Activated T-helper 1 cell treated with anti-CD3 and anti-CD28 coated beads, Interleukin-2, amount 50 U/mL, for 16 hours (primary cell): Measurements from ENCODE around the gene PDE4A.
"Not testable (repeated sequence)": the region's sequence is repeated elsewhere in the genome, so short reads cannot be mapped to it uniquely, and the experiment has no call there.

ENCODE experiments used
- DNase-seq, 2 donors: peaks; one replicate each; pipeline ENCODE4 v3.0.0-alpha.2; 2020; ENCODE audit warnings: low read depth in 1 of 2, low spot score in 1 of 2

The PDE4A gene

DNA sequence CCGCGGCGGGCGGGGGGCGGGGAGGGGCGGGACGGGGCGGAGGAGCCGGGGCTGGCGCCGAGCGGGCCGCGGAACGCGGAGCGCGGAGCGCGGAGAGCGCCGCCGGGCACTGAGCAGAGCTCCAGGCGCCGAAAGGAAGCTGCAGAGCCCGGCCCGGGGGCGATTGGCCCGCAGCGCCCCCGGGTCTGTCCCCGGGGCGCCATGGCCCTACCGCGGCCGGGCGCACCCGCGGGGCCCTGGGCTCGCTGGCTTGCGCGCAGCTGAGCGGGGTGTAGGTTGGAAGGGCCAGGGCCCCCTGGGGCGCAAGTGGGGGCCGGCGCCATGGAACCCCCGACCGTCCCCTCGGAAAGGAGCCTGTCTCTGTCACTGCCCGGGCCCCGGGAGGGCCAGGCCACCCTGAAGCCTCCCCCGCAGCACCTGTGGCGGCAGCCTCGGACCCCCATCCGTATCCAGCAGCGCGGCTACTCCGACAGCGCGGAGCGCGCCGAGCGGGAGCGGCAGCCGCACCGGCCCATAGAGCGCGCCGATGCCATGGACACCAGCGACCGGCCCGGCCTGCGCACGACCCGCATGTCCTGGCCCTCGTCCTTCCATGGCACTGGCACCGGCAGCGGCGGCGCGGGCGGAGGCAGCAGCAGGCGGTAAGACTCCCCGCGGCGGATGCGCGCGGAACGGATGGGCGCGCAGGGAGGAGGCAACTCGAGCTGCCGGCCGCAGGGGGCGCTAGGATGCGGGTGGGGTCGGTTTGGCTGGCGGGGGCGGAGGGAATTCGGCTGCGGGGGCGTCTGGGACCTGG, at the start of gene PDE4A:
PDE4A (plus strand) TSS at position 95 of the 796 bp plus-strand sequence; CDS start at position 322, 227 bp downstream.
- no peak for DNase-seq

DNA sequence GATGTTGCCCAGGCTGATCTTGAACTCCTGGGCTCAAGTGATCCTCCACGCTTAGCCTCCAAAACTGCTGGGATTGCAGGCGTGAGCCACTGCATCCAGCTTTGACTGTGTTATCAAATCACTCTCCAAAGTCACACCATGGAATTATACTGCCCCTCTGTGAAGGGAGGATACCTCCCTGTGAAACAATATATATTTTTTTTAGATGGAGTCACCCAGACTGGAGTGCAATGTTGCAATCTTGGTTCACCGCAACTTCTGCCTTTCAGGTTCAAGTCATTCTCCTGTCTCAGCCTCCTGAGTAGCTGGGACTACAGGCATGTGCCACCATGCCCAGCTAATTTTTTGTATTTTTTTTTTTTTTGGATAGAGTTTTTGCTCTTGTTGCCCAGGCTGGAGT, 47.6 kb upstream of the PDE4A start:
- DNase-seq, result no peak

DNA sequence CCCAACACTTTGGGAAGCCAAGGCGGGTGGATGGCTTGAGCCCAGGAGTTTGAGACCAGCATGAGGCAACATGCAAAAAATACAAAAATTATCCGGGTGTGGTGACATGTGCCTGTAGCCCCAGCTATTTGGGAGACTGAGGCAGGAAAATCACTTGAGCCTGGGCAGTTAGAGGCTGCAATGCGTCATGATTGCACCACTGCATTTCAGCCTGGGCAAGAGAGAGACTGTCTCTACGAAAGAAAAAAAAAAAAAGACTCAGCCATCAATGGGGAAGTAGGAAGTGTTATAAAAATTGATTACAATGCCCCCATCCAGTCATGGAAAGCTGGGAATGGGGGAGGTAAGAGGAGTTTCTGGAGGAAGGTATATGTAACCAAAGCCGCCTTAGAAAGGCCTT, 45.4 kb upstream of the PDE4A start:
- no peak for DNase-seq

DNA sequence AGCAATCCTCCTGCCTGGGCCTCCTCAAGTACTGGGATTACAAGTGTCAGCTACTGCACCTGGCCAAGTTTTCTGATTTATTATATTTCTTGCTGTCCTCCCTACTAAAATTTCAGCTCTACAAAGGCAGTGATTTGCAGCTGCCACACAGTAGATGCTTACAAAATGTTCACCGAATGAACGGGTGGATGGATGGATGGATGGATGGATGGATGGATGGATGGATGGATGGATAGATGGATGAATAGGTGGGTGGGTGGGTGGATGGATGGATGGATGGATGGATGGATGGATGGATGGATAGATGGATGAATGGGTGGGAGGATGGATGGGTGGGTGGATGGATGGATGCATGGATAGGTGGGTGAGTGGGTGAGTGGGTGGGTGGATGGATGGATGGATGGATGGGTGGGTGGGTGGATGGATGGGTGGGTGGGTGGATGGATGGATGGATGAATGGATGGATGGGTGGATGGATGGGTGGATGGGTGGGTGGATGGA, 43.1 kb upstream of the PDE4A start:
- DNase-seq, result not testable (repeated sequence)

DNA sequence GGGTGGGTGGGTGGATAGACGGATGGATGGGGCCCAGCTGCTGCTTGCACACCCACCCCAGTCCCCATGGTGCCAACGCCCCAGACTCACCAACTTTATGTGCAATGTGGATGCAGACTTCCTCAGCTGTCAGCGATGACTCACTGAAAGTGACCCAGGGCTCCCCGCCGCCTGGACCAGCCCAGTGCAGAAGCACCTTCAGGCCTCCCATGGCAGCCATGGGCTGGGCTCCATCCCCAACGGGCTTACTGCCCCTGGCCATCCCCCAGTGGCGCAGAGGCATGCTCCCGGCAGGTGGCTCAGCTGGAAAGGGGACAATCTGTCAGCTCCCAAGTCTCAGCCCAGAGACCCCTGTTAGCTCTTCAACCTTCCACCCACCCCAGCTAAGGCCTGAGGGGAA, 42.2 kb upstream of the PDE4A start:
- DNase-seq, result no peak

DNA sequence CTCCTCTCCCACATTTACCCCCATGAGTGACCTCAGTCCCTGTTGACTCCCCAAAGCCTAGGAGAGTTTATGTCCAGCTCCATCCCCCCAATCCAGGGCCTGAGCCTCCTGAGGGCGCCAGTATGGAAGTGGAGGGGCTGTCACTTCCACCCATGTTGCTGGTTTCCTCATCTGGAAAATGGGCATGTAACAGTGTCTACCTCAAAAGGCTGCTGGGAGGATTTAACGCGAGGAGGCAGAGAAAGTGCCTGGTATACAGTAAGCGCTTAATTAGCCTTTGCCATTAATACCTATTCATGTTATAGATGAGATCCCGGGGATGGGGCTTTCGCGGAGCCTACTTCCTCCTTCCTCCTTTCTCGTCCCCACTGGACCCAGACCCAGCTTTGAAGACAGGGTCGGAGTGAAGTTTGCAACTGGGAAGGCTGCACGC, 40.4 kb upstream of the PDE4A start:
- DNase-seq, result no peak

DNA sequence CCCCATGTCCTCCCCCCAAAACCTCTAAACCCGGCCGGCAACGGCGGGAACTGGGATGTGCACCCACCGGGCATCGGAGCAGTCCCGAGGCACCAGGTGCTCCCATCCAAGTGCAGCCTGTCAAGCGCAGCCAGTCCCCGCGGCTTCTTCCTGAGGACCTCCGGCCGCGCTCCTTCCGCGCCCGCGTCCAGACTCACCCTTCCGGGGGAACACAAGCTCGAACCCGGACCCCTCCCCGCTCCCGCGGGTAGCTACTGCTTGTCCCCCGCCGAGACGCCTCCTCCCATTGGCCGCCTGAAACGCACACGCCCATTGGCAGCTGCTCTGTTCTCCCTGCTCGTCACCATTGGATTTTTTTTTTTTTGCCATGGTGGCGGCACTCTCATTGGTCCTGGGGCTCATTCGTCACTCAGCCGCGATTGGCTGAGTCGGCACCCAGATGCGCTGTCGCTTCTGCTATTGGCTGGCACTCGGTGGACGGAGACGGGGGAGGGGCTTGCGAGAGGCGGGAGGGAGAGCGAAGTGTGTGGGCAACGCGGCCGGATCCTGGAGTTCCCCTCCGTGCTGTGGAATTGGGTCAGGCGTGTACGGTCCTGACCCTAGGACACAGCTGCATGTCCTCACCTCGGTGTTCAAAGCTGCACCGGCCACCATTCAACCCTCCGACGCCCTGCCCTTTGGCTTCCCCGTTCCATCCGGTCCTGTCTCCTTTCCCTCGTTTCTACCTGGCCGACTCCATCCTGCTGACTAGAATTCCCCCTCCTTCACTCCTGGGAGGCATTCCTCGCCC, 39.8 kb upstream of the PDE4A start, which contains the start of gene TYK2:
TYK2 (minus strand) TSS at position 260 of the 790 bp plus-strand sequence. CDS start 2,166 bp downstream, outside the sequence.
- peak; percentile 86 to 91 for DNase-seq

DNA sequence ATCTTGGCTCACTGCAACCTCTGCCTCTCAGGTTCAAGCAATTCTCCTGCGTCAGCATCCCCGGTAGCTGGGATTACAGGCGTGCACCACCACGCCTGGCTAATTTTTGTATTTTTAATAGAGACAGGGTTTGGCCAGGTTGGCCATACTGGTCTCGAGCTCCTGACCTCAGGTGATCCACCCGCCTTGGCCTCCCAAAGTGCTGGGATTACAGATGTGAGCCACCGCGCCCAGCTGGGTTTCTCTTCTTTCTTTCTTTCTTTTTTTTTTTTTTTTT, 37.2 kb upstream of the PDE4A start:
- DNase-seq, result not testable (repeated sequence)

DNA sequence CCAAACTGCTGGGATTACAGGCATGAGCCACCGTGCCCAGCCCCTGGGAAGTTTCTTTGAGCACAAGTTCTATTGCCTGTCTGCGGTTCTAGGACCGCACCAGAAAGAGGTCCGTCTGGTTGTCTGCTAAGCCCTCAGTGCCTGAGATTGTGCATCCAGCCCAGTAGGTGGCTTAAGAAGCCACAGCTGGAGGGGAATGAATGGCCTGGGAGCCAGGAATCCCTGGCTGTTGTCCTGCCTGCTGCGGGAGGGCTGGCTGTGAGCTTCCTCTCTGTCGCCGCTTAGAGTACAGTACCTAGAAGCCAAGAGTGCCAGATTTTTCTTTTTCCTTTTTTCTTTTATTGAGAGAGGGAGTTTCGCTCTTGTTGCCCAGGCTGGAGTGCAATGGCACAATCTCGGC, 35.8 kb upstream of the PDE4A start:
- DNase-seq, result no peak

DNA sequence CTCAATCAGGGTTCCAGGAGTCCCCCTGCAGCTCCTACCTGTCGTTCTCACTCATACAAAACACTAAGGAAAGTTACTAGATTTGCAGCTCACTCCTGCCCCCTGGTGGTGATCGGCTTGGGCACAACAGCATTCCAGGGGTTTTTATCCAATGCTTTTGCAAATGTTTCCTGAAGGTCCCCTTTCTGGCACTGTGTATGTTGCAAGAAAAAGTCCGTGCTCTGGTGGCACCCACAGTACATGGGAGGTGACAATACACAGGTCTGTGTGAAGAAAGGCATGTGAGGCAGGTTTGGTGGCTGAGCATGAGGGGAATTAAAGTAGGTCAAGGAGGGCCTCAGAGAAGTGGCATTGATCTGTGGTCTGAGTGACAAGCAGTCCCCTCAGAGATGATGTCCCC, 31.4 kb upstream of the PDE4A start:
- DNase-seq, result peak; percentile 71 to 80

DNA sequence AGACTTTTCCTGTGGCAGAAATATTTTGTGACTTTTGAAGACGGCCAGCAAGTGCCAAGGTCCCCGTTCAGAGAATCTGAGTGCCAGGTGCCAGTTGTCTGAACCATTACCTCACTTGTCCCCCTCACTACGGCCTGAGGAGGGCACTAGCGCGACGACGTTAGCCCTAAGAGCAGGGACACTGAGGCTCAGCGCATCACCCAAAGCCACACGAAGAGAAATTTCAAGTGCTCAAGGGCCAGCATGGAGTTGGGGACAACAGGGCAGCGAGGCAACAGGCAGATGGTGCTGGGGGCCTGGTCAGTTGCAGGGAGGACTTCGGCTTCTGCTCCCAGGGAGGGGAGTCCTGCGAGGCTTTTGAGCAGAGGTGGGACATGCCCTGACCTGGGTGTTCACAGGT, 30.5 kb upstream of the PDE4A start:
- DNase-seq, result no peak

DNA sequence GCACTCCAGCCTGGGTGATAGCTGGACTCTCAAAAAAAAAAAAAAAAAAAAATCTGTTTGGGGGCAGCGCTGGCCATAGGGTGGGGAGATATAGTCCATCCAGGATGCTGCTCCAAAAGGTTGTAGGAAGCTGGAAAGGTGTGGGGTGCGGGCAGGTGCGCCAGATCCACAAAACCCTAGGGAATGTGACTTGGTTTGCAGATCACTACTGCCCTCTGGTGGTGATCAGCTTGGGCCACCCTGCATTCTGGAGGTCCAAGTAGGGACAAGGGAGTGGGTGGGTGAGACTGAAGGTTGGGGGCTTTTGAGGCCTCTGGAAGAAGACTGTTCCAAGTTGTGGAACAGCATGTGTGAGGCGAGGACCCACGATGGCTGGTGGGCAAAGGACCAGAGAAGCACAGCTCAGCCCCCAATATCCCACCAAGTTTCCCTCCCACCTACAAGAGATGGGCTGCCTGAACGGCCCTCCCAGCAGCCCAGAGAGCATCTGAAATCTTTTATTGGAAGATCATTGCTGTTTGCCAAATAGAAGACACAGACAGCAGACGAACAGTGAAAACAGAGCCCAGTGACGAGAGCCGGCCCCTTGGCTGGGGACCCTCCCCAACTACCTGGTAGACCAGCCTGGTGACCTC, 29.6 kb upstream of the PDE4A start:
- peak; percentile 35 to 41 for DNase-seq

DNA sequence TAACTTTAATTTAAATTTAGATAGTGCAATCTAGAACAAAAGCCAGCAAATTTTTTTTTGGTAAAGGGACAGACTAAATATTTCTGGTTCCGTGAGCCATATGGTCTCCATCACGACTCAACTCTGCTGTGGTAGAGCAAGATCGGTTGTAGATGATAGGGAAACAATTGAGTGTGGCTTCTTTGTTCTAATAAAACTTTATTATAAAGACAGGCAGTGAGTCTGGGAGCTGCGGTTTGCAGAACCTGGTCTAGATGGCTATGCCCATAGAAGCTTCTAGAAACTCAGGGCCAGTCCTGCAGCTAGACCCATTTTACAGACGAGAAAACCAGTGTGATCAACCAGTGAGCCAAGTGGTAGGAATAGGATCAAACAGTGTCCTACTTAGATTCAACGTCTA, 28.2 kb upstream of the PDE4A start:
- no peak for DNase-seq

DNA sequence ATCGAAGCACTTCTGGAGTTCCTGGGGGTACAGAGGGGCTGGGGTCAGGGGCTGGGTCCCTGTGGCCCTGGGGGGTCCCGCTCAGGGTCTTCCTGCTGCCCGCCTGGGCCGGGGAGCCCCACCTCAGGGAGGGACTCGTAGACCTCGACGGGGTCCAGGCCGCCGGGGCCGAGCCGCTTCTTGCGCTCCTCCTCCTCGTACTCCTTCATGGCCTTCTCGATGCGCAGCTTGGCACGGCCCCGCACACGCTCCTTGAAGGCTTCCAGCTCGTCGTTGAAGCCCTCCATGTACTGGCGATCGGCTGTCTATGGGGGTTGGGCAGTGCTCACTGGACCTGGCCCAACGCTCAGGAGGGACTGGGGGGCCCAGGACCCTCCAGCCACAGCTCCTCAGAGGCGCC, 27.2 kb upstream of the PDE4A start:
- DNase-seq, result no peak

DNA sequence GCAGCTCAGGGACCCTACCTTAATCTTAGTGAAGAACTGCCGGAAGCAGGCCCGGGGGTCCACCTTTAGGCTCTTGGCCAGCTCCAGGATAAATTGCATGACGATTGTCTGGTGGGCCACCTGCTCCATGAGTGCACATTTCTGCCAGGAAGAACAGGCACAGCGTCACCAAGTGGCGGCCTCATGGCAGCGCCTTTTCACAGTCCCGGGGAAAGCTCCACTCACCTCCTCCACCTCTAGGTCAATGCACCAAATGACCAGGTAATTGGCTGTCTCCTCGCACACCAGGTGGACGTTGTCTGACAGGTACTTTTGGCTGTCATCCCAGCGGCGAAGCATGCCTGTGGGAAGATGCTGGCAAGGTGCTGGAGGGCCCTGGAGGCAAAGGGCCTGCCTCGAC, 25.3 kb upstream of the PDE4A start:
- no peak for DNase-seq

DNA sequence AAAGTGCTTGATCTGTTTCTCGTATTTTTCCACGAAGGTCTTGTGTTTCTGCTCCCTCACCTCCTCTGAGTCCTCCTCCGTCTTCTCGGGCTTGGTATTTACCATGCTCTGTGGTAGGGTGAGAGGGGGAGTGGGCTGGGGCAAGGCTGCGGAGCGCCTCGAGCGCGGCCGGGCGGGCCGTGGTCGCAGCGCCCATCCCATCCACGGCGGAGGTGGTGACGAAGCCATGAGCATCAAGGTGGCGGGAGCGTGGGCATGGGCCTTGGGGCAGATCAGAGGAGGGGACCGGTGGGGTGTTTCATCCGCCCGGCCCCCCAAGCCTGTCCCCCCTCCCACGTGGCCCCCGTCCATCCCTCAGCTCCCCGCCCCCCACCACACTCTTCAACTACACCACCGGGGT, 24.9 kb upstream of the PDE4A start:
- DNase-seq, result no peak

DNA sequence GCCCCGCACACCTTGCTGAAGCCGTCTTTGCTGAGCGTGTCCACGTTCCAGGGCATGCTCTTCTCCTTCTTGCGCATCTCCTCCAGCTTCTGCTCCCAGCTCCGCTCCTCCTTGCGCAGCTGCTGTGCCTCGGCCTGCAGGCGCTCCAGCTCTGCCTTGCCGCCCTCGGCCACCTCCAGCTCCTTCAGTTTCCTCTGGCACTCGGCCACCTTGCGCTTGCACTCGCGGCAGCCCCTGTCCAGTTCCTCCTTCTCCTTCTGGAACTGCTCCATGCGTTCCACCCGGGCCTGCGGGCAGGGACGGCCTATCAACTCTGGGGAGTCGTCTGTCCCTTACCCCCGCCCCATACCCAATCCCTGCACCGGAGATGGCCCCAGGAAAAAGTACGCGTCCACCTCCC, 24.4 kb upstream of the PDE4A start:
- DNase-seq, result no peak

DNA sequence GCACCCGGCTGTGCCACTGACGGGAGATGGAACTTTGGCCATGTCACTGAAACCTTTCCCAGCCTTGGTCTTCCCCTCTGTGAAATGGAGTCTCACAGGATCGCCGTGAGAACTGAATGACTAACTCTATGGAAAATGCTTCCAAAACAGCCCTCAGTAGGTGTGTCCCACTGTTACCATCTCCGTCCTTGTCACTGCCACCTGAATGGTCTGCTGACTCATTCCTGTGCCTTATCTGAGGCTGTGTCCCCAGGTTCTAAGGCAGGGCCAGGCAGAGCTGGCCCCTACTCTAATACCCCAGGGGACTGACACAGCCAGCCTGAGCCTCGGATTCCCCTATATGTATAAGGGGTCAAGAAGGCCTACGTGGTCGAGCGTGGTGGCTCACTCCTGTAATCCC, 21.5 kb upstream of the PDE4A start:
- no peak for DNase-seq

DNA sequence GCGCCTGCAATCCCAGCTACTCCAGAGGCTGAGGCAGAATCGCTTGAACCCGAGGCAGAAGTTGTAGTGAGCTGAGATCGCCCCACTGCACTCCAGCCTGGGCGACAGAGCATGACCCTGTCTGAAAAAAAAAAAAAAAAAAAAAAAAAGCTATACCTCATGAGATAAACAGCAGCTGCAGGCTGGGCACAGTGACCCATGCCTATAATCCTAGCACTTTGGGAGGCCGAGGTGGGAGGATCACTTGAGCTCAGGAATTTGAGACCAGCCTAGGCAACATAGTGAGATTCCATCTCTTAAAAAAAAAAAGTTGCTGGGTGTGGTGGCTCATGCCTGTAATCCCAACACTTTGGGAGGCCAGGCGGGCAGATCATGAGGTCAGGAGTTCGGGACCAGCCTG, 21.0 kb upstream of the PDE4A start:
- DNase-seq, result not testable (repeated sequence)

DNA sequence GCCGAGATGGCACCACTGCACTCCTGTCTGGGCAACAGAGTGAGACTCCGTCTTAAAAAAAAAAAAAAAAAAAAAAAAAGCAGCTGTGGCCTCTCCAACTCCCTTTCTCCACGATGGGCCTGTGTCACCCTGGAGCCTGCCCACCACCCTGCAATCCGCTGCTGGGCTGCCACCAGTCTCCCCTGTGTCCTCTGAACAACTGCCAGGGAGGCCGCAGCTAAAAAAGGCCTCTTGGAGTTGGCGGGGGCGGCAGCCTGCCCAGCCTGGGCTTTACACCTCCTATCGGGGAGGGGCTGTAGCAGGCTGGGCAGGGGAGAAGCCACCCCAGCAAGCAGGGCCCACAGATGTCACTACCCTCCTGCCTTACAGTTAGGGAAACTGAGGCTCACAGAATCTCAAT, 20.5 kb upstream of the PDE4A start:
- DNase-seq, result no peak

DNA sequence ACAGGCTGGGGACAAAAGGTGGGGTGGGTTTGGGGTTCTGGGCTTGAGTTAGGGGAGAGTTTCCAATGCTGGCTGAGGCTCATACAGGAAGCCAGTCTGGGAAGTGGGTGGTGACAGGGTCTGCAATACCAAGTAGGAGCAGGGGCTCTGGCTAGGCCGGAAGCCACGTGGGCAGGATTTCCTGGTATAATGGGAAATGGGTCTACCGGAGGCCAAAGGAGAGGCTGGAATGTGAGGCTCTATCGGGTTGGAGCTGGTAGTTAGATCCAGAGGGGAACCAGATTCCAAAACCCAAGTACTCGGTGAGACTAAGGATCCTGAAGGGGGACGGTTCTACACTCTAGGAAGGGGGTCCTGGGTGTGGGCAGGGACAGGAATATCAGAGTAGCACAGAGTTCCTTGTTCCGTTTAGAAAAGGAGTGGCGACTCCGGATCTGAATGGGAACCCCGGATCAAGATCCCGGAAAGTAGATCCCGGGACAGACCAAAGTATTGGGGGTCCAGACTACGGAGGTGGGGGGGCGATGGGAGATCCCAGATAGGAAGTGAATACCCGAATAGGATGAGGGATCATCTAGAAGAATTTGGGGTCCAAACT, 17.8 kb upstream of the PDE4A start:
- DNase-seq, result no peak
